Measurements from ENCODE around the gene SFXN5.

- TF ChIP-seq CEBPB (IDR thresholded peaks at IDR 0.05; ENCODE audit: low read depth, low read length) (no peak), CTCF (IDR thresholded peaks at IDR 0.05; ENCODE audit: control extremely low read depth in 1 of 3, insufficient read depth in 1 of 3, low read depth in 1 of 3, low read length in 3 of 3) (no peak), POLR2A (IDR thresholded peaks at IDR 0.05; ENCODE audit: control extremely low read depth in 1 of 2, low read depth in 2 of 2, low read length in 2 of 2) (no peak), EZH2 (IDR thresholded peaks at IDR 0.05; ENCODE audit: low read depth, low read length, severe bottlenecking) (no peak), POU5F1 (IDR thresholded peaks at IDR 0.05; ENCODE audit: low read depth, low read length) (no peak), SP4 (IDR thresholded peaks at IDR 0.05; ENCODE audit: low read length) (no peak), CHD2 (IDR thresholded peaks at IDR 0.05; ENCODE audit: low read length) (no peak), ATF2 (IDR thresholded peaks at IDR 0.05; ENCODE audit: low read length) (no peak), KDM1A (IDR thresholded peaks at IDR 0.05; ENCODE audit: borderline replicate concordance, low read length) (no peak), HDAC2 (IDR thresholded peaks at IDR 0.05; ENCODE audit: borderline replicate concordance in 1 of 2, low read depth in 2 of 2, low read length in 2 of 2) (no peak), RFX5 (IDR thresholded peaks at IDR 0.05; ENCODE audit: borderline replicate concordance, low read depth, low read length) (no peak), TAF1 (IDR thresholded peaks at IDR 0.05; ENCODE audit: low read depth, low read length) (no peak)
Observed at GRCh38 chr2:72894514-72894913, 177.0 kb downstream of the SFXN5 start.
